Forelimb muscle (tissue), 1 donor: ENCODE measurements around the gene PDIA6. TPM values are rescaled to one million over a fixed set of nuclear protein-coding genes. Genes with fewer than 3 reads are reported as not detected.
"Not testable (repeated sequence)": the region's sequence is repeated elsewhere in the genome, so short reads cannot be mapped to it uniquely, and the experiment has no call there.

Experiments used
- DNase-seq: peaks from one replicate; pipeline ENCODE4 v3.0.0-alpha.2; 2013; ENCODE audit warnings: low read depth
- polyA plus RNA-seq: library from polyadenylated mRNA; unstranded; fragments of 120-200 nt; gene quantifications from one replicate; pipeline ENCODE4 v1.2.1, GENCODE V29; 2013; ENCODE audit not compliant: insufficient read length

The PDIA6 gene
- polyA plus RNA-seq, 1 donor: 111 TPM

DNA sequence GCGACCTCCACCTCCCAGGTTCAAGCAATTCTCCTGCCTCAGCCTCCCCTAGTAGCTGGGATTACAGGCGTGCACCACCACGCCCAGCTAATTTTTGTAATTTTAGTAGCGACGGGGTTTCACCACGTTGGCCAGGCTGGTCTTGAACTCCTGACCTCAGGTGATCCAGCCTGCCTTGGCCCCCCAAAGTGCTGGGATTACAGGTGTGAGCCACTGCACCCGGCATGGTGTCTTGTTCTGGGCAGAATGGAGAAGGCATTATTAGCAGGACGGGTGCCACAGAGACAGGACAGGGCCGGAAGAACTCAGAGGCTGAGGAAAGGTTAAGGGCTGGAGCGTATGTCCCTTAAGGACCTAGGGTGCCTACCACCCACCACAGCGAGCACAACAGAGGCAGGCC is 31.8 kb downstream of the PDIA6 start:
- DNase-seq: not testable (repeated sequence)

GRCh38 chr2:10780491-10780820 is 32.1 kb downstream of the PDIA6 start:
- DNase-seq: no peak

- DNase-seq: no peak
These were observed 32.7 kb downstream of the PDIA6 start for GRCh38 chr2:10779776-10780490.

- no peak for DNase-seq
These were observed 33.9 kb downstream of the PDIA6 start for GRCh38 chr2:10778724-10779115.

- DNase-seq: no peak
These were observed 34.5 kb downstream of the PDIA6 start for GRCh38 chr2:10777842-10778723.

- no peak for DNase-seq
These were observed 35.3 kb downstream of the PDIA6 start for GRCh38 chr2:10777111-10777841.

DNA sequence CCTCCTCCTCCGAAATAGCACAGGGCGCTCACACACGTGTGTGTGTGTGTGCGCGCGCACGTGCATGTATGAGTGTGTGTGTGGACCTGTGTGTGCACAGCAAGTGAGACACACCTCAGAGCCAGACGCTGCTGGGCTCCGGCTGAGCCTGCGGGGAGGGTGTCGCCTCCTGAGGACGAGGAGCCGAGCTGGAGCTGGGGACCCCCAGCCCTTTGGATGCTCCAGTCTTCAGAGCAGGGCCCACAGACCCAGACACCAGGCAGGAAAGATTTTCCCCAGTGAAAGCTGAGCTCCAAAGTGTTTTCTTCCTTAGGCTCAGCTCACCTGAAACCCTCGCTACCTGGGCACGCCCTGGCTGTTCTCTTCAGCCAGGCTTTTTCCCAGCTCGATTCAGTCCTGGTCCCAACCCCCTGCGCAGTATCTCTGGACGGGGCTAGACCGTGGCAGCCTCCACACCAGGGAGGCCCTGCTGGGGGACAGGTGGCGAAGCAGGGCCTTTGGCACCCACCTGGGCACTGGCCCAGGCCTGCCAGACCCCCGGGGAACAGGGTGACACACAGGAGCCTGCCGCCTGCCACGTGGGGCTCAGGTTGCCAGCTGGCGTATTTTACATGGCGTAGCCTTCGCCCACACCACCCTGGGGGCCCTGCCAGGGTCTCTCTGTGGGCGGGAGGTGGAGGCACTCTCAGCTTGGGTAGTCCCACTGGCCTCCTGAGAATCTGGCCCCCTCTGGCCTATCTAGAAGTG is 36.2 kb downstream of the PDIA6 start:
- no peak for DNase-seq

DNA sequence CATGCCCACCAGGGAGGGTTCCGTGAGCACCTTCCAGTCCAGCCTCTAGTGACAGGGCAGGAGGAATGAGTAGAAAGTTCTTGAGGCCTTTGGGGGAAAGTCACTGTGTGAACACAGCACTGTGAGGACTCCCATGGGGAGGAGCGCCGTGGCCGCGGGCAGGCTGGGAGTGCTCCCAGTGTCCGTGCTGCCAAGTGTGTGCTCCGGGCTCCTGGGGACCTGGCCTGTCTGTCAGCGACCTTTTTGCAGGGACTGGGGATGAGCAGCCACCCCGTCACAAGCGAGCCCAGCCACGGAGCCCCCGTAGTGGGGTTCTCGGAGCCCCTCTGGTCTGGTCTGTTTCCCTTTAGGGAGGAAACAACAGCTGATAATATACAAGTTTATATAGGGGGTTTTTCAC is 36.8 kb downstream of the PDIA6 start:
- DNase-seq: no peak

- DNase-seq: no peak
These were observed 37.4 kb downstream of the PDIA6 start for GRCh38 chr2:10775021-10775780.

DNA sequence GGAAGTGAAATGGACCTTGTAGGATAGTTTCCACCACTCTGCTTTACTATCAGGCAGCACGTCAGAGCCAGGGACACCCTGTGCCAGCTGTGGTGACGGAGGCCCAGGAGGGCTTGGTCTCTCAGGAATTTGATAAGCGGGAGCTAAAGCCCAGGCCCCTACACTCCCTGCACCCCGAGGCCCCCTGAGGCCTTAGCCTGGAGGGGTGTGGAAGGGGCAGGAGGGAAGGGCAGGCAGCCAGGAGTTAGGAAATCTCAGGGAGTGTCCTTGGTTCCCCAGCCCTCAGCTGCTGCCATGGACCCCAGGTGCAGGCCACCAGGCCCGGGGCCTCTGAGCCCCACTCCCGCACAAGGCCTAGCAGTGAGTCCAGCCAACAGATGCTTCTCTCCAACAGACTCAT is 38.2 kb downstream of the PDIA6 start:
- no peak for DNase-seq

DNA sequence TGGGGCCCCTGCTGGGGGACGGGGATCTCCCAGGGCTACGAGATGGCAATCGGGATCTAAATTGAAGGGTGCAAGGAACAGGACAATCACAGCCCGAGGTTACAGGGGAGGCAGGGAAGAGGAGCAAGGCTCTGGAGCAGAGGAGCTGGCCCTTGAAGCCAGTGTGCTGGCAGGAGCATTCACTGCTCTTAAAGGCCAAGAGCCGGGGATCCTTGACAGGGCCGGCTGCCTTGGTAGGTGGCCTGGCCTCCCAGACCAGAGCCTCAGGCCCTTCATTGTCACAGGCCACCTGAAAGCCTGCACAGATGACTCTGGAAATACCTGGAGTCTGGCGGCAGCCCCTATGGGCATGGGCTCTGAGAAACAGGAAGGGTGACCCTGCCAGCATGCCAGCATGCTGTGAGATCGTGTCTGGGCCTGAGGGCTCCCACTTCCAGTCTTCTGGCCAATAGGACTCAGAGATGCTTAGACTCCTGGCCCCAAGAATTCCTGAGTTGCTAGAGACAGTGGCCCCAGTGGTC is 38.7 kb downstream of the PDIA6 start:
- no peak for DNase-seq

DNA sequence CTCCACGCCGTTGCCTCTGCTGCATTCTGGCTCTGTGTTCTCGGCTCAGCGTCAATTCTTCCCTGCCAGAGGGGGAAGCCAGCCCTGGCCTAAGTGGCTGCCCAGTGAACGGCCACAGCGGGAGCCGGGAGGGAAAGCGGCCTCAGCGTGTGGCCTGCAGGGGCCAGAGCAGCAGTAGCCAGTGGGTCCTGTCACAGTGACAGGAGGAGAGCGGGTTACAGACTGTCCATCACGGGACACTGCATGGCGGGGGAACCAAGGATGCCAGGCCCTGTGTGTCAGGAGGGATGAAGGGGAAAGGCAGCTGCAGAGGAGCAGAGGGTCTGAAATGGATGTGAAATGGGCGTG is 39.7 kb downstream of the PDIA6 start:
- DNase-seq: no peak

DNA sequence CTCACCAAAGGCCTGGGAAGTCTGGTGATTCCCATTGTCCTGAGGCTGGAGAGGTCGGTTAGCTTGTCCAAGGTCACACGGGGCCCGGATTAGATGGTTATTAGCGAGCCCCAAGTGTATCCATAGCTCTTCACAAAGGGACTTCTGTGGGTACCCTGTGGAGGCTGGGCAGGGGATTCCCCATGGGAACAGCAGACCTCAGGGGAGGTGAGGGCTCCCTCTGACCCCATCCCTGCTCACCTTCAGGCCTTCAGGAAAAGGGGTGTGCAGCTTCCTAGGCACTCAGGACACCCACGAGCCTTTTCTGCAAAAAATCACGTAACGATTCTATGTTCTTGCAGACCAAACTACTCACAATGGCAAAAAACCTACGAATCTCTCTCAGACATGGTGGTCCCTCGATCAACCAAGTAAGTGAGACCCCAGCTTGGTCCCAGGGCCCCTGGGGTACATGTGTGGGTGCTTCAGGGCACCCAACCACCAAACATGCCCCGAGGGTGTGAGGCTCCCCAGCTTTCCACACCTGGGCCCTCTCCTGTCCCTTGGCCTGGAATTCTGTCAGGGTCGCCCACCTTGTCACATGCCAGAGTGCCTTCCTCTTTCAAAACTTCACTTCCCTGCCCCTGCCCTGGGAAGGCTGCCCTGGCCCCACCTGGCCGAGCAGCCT is 40.3 kb downstream of the PDIA6 start:
- no peak for DNase-seq

- DNase-seq: no peak
These were observed 40.8 kb downstream of the PDIA6 start for GRCh38 chr2:10771786-10772185.

DNA sequence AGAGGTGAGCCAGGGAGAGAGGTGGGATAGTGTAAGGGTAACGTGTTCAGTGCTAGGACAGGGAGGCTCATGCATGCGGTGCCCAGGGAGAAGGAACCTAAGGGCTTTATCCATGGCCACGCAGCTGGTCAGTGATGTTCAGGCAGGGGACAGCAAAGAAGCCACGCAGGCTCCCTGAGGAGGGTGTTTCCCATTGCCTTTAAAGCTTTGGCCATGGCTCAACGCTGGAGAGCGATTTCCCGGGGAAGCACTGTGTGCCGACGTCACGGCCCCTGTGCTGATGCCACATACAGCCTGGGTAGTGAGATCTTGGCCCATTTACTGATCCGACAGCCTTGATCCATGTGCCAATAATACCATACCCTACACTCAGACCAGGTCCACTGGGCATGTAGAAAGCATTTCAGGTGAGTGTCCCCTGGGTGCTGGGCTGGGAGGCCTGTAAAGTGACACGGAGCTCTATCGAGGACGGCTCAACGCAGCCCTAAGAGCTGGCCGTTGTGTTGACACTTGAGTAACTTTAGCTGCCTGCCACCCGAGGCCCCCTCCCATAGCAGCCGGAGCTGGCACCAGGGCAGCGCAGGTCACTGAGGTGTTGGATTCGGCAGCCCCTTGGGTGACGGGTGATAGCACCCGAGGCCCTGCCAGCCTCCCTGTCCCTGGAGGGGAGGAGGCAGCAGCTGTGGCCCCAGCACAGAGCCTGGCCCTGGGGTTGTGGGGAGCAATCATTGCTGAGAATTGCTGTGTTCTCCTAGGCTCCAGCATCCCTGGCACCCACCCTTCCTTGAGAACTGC is 41.4 kb downstream of the PDIA6 start:
- no peak for DNase-seq

DNA sequence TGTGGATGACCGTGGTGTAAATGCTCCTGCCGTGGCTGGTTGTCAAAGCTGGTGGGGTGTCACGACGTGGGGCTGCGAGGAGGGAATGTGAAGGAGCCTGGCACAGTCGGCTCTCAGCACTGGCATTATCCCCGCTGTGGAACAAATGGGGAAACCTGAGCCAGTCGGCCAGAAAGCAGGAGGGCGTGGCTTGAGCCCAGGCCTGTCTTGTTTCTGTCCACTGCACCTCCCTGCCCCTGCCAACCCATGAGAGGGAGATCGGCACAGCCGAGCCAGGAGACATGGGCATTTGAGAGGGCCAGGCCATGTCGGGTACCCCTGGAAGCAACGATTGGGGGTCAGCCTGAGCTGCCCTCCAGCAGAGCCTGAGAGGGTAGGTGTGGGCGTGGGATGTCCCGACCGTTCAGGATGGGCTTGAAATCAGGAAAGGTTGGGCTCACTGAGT is 44.5 kb downstream of the PDIA6 start:
- no peak for DNase-seq

DNA sequence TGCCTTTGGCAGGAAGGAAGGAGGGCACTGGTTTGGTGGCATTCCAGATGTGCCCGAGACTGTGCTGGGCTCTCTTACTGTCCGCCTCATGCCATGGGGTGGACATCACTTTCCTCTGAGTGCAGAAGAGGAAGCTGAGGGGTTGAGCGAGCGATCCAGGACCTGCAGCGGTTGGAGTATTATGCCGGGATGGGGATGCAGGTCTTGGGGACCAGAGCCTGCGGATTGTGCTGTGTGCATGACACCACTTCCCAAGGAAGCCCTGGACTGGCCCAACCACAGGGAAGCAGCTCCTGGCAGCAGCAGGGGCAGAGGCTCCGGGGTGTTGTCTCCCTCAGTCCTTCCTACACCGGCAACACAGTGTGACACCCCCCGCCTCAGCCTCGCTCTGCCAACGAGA is 46.7 kb downstream of the PDIA6 start:
- no peak for DNase-seq

- no peak for DNase-seq
These were observed 47.1 kb downstream of the PDIA6 start for GRCh38 chr2:10765461-10765860.

DNA sequence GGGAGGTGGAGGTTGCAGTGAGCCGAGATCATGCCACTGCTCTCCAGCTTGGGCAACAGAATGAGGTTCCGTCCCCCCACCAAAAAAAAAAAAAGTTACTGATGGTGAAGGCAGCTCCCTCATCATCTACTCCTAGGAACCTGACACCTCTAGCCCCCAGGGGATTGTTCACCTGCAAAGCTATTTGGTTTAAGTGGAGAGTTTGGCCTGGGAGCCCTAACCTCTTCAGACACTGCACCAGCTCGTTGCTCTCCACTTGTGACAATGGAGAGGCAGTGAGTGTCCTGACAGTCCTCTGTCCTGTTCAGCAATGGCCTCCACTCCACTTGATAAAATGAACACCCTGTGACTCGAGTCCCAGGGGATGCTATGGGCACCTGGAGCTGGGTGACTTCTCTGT is 47.7 kb downstream of the PDIA6 start:
- no peak for DNase-seq
